HG03060 (cell line): ENCODE results near the gene CRHR2.

Experiments
- ATAC-seq: cut with Tn5 transposase; IDR thresholded peaks from one replicate; pipeline ENCODE4 v1.9.1; 2021; ENCODE audit warnings: low read depth, moderate number of reproducible peaks; ENCODE audit not compliant: unreplicated experiment

CRHR2 gene

DNA sequence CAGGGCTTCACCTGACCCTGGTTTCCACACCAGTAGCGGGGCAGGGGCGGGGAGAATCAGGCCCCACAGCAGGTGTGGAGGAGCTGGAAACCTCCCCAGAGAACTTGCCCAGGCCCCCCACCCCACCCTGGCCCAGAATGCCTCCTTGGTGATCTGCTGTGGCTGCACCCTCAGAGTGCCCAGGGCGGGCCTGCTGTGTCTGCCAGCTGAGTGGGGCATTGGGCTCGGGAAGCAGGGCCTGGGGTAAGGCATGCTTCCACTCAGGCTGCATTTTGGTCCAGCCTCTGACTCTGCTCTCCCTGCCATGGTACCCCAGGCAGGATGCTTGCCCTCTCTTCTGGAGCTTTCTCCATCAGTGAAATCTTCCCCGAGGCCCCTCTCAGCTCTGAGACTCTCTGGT, 1.1 kb upstream of the CRHR2 start:
- ATAC-seq, result no peak

- ATAC-seq, result no peak
These were observed 443 bp downstream of the CRHR2 start for GRCh38 chr7:30681815-30682211.

- ATAC-seq, result no peak
These were observed 892 bp downstream of the CRHR2 start for GRCh38 chr7:30681331-30681797.

DNA sequence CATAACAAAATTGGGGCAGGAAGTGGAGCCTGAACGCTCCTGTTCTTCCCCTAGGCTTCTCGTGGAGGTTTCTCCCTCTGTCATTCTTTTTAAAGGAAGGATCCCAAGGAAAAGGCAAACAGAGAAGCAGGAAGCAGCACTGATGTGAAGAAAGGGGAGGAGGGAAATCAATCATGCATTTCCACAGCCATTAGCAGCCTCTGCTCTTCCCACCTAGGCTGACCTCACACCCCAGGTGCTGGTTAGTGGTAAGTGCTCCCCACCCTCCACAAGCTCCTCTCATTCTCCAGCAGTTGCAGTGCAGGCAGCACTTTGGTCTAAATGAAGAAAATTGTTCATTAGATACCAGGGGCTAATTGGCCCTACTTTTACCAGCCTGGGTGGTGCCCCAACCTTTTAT, 2.6 kb downstream of the CRHR2 start:
- ATAC-seq, result no peak

- no peak for ATAC-seq
These were observed 3.5 kb downstream of the CRHR2 start for GRCh38 chr7:30678805-30679204.

DNA sequence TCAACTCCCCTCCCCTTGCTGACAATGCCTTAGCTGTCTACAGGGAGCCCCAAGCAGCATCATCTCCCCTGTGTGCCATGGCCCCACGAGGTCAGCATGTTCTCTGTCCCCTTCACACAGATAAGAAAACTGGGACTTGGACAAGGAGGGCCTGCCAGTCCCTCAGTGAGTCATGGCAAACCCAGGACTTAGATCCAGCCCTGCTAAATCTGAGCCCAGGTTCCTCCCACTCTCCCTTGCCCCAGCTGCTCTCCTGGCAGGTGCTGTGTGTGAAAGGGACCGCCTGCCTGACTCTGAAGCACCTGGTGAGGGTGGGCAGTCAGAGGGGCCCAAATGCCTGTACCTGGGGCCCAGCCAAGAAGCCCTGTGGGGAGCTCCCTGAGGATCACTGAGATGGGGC, 7.4 kb downstream of the CRHR2 start:
- ATAC-seq, result no peak

- no peak for ATAC-seq
These were observed 7.8 kb downstream of the CRHR2 start for GRCh38 chr7:30674420-30674819.

- ATAC-seq, result no peak
These were observed 10.3 kb downstream of the CRHR2 start for GRCh38 chr7:30671793-30672465.

DNA sequence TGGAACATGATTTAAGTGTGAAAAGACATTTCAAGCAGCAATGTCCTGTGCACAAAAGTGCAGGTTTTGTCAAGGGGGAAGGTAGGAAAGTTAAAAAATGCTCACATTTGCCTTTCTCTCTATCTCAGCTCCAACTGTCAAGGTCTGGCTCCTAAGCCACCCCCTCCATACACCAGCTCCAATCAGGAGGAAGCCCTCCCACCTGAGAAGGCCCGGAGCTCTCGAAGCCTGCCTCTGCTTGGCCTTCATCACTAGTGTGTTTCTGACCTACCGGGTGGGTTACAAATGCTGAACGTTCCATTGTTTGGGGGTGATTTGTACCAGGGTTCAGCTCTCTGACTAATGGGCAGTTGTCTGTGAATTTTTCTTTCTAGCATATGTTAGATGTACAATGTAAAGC, 14.2 kb downstream of the CRHR2 start:
- no peak for ATAC-seq

- ATAC-seq, result no peak
These were observed 15.1 kb downstream of the CRHR2 start for GRCh38 chr7:30667172-30667571.

DNA sequence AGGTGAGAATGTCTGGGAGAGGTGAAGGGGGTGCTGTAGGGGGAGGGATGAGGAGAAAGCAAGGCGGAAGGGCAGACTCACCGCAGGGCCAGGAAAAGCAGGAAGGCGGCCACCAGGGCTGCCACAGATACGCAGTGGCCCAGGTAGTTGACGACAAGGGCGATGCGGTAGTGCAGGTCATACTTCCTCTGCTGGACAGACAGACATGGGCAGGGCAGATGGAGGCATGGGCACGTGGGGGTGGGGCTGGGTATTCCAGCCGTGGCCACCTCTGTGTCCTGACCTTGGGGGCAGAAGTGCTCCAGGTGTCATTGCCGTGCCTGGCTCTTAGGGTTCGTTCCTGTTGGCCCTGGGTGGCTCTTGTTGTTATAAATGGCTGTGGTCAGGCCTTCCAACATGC, 16.8 kb downstream of the CRHR2 start:
- ATAC-seq, result no peak

DNA sequence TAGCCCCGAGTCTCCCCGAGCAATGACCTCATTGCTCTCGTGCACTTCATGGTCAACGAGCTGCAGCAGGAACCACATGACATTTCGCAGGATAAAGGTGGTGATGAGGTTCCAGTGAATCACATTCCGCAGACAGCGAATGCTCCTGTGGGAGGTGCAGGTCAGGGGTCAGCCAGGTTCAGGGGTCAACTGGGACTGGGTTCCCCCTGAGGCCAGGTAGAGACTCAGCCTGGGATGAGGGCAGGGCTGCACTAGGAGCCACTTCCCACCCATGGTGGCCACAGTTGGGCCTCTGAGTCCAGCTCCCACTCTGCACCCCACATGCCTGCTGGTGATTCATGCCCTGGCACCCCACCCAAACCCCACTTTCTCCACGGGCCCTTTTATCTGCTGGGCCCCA, 17.2 kb downstream of the CRHR2 start:
- no peak for ATAC-seq

GRCh38 chr7:30664184-30664885, 17.9 kb downstream of the CRHR2 start:
- no peak for ATAC-seq

GRCh38 chr7:30663414-30663813, 18.8 kb downstream of the CRHR2 start:
- ATAC-seq, result no peak

- no peak for ATAC-seq
These were observed 19.8 kb downstream of the CRHR2 start for GRCh38 chr7:30662431-30662939.

- ATAC-seq, result no peak
These were observed 20.3 kb downstream of the CRHR2 start for GRCh38 chr7:30661926-30662325.

- ATAC-seq, result no peak
These were observed 21.7 kb downstream of the CRHR2 start for GRCh38 chr7:30660331-30661255.

- ATAC-seq, result no peak
These were observed 22.9 kb downstream of the CRHR2 start for GRCh38 chr7:30659312-30659711.

DNA sequence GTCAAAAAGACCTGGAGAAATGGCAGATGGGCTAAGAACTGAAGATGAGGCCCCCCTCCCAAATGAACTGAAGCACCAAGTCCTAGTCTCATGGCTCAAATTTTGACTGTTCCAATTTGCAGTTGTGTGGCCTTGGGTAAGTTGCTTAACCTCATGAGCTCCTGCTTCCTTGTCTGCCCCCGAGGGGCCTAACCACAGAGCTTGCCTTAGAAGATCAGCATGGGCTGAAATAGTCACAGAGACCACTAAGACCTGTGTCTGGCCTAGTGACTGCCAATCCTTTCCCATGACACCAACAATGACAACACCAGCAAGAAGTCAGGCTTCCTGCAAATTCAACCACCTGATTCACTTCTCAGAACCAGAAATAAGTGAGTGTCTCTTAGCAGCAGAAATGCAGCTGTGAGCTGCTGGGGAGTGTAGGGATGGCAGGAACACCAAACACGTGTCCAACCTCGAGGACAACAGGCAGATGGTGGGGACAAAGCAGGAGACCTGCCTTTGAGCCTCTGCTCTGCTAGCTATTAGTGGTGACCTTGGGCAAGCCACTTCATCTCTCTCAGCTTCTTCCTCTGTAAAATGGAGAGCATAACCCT, 23.7 kb downstream of the CRHR2 start:
- no peak for ATAC-seq

DNA sequence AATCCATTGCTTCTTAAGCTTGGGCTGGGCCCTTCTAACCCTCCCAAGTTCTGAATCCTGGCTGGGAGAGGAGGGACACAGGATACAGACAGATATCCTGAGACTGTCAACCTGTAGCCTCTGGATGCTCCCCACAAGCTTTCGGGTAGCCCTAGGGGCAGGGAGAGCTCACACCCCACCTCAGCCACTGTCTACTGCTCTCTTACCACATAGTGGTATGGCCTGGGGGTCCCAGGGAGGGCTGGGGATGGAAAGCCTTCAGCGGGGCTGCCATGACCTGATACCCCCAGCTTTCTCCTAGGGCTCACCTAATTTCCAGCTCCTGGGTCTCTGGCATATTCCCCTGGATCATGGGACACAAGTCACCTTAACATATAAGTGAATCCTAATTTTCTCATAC, 25.1 kb downstream of the CRHR2 start:
- ATAC-seq, result no peak
